H1 (cell line): ENCODE results near the gene NR1H3. TPM values are rescaled to one million over a fixed set of nuclear protein-coding genes. Genes with fewer than 3 reads are reported as not detected.

Source experiments
- CTCF ChIA-PET: fragments of 300-600 bp; sonication (Branson Sonifier 250); formaldehyde crosslinking; loops from one replicate; lab custom pipeline; 2021; ENCODE audit not compliant: partially characterized antibody; lab: Charles Lee
- POLR2A ChIA-PET: fragments of 300-600 bp; sonication (Branson Sonifier 250); formaldehyde crosslinking; loops from one replicate; lab custom pipeline; 2021; ENCODE audit warnings: inconsistent platforms; ENCODE audit not compliant: partially characterized antibody; lab: Charles Lee
- DNase-seq, 2 experiments: peaks; one replicate each; pipeline versions ENCODE4 v3.0.0 to v3.0.0-alpha.2; 2010 to 2022; ENCODE audit warnings: low spot score in 2 of 2, low read depth in 1 of 2, mixed read lengths in 1 of 2
- FAIRE-seq: peaks from 2 replicates; lab custom pipeline; 2011; peaks lifted over from hg19 to GRCh38; lab: Jason Lieb, UNC
- H2AFZ ChIP-seq: 2 replicates; pipeline ENCODE4 v1.8.1; 2012; ENCODE audit warnings: low read length, inconsistent platforms
- H2AK5ac ChIP-seq: 2 replicates; pipeline ENCODE4 v1.6.1; 2013; ENCODE audit warnings: low read depth, low read length
- H2BK120ac ChIP-seq: replicated peaks from 2 replicates; pipeline ENCODE3; 2013; ENCODE audit warnings: low read depth, low read length, inconsistent platforms
- H2BK12ac ChIP-seq: 2 replicates; pipeline ENCODE4 v1.6.1; 2013; ENCODE audit warnings: low read depth, low read length
- H2BK15ac ChIP-seq: 2 replicates; pipeline ENCODE4 v1.6.1; 2013; ENCODE audit warnings: low read length
- H2BK20ac ChIP-seq: 2 replicates; pipeline ENCODE4 v1.6.1; 2013; ENCODE audit warnings: low read length
- H2BK5ac ChIP-seq: 2 replicates; pipeline ENCODE4 v1.6.1; 2013; ENCODE audit warnings: low read depth, low read length
- H3K14ac ChIP-seq: 2 replicates; pipeline ENCODE4 v1.6.1; 2013; ENCODE audit warnings: inconsistent platforms; ENCODE audit not compliant: insufficient read length
- H3K18ac ChIP-seq: 2 replicates; pipeline ENCODE4 v1.6.1; 2013; ENCODE audit warnings: low read length; ENCODE audit errors: extremely low read depth
- H3K23ac ChIP-seq: 2 replicates; pipeline ENCODE4 v1.6.1; 2013; ENCODE audit warnings: inconsistent platforms; ENCODE audit not compliant: insufficient read length
- H3K23me2 ChIP-seq: 2 replicates; pipeline ENCODE4 v1.6.1; 2013; ENCODE audit warnings: low read depth, low read length
- H3K27ac ChIP-seq: 2 replicates; pipeline ENCODE4 v1.6.1; 2011; ENCODE audit warnings: low read depth, low read length, inconsistent platforms
- H3K27me3 ChIP-seq, 4 experiments: replicated peaks in 1 of 4; 1 replicate in 1 of 4; 2 replicates in 3 of 4; pipeline versions ENCODE4 v1.6.1 to v1.8.1; 2011 to 2013; ENCODE audit warnings: low read length in 3 of 4, mild to moderate bottlenecking in 3 of 4, inconsistent platforms in 2 of 4, mixed read lengths in 2 of 4, moderate library complexity in 1 of 4; ENCODE audit not compliant: control insufficient read depth in 3 of 4, insufficient read depth in 3 of 4; ENCODE audit errors: extremely low read depth in 1 of 4
- H3K36me3 ChIP-seq, 4 experiments: 2 replicates each; pipeline versions ENCODE4 v1.6.1 to v1.8.1; 2011 to 2013; ENCODE audit warnings: mild to moderate bottlenecking in 4 of 4, low read length in 3 of 4, moderate library complexity in 2 of 4, control low read depth in 1 of 4, inconsistent platforms in 1 of 4; ENCODE audit not compliant: insufficient read depth in 4 of 4, control insufficient read depth in 2 of 4
- H3K4ac ChIP-seq: replicated peaks from 2 replicates; pipeline ENCODE3; 2013; ENCODE audit warnings: low read length, low read depth, mixed read lengths, inconsistent platforms; ENCODE audit not compliant: insufficient read length
- H3K4me1 ChIP-seq, 4 experiments: replicated peaks in 1 of 4; 1 replicate in 1 of 4; 2 replicates in 3 of 4; pipeline versions ENCODE4 v1.6.1 to v1.8.1; 2011 to 2013; ENCODE audit warnings: low read length in 3 of 4, inconsistent platforms in 2 of 4, mixed read lengths in 1 of 4; ENCODE audit not compliant: insufficient read depth in 4 of 4, control insufficient read depth in 3 of 4
- H3K4me2 ChIP-seq, 2 experiments: 2 replicates each; pipeline versions ENCODE4 v1.6.1 to v1.8.1; 2011 to 2013; ENCODE audit warnings: low read depth in 2 of 2, low read length in 2 of 2, control low read depth in 1 of 2, inconsistent platforms in 1 of 2, mild to moderate bottlenecking in 1 of 2; ENCODE audit not compliant: insufficient read depth in 1 of 2
- H3K4me3 ChIP-seq, 4 experiments: fragments of 200-600, 300-600 bp in 1 of 4; sonication (generic), shearing (Covaris generic), sonication (Bioruptor Twin) in 1 of 4; 2 replicates each; pipeline versions ENCODE4 v1.5.1 to v1.8.1; 2011 to 2016; ENCODE audit warnings: low read length in 4 of 4, low read depth in 3 of 4, control low read depth in 2 of 4, inconsistent platforms in 2 of 4, mild to moderate bottlenecking in 2 of 4, mixed read lengths in 1 of 4, moderate library complexity in 1 of 4; ENCODE audit not compliant: insufficient read depth in 2 of 4; ENCODE audit errors: extremely low read depth in 1 of 4
- H3K56ac ChIP-seq: replicated peaks from 2 replicates; pipeline ENCODE3; 2013; ENCODE audit warnings: low read depth, mild to moderate bottlenecking, mixed read lengths, low read length, inconsistent platforms; ENCODE audit not compliant: insufficient read length
- H3K79me1 ChIP-seq: 2 replicates; pipeline ENCODE4 v1.6.1; 2013; ENCODE audit warnings: low read depth, low read length, control low read depth
- H3K79me2 ChIP-seq, 2 experiments: 2 replicates each; pipeline versions ENCODE4 v1.6.1 to v1.8.1; 2012 to 2013; ENCODE audit warnings: low read length in 2 of 2, mild to moderate bottlenecking in 2 of 2, inconsistent platforms in 1 of 2; ENCODE audit not compliant: insufficient read depth in 2 of 2, control insufficient read depth in 1 of 2
- H3K9ac ChIP-seq, 4 experiments: replicated peaks in 1 of 4; 1 replicate in 1 of 4; 2 replicates in 3 of 4; pipeline versions ENCODE4 v1.6.1 to v1.8.1; 2011 to 2013; ENCODE audit warnings: low read depth in 3 of 4, low read length in 3 of 4, control low read depth in 2 of 4, mild to moderate bottlenecking in 2 of 4, moderate library complexity in 2 of 4, inconsistent platforms in 1 of 4; ENCODE audit errors: extremely low read depth in 1 of 4
- H3K9me3 ChIP-seq, 2 experiments: 2 replicates each; pipeline versions ENCODE4 v1.6.1 to v1.8.1; 2012 to 2013; ENCODE audit warnings: mild to moderate bottlenecking in 2 of 2, moderate library complexity in 2 of 2, control low read depth in 1 of 2, inconsistent platforms in 1 of 2, low read depth in 1 of 2, low read length in 1 of 2, mixed read lengths in 1 of 2; ENCODE audit not compliant: insufficient read depth in 2 of 2
- H4K20me1 ChIP-seq, 2 experiments: replicated peaks in 1 of 2; 2 replicates each; pipeline versions ENCODE3 to v1.8.1; 2011 to 2013; ENCODE audit warnings: inconsistent platforms in 2 of 2, low read length in 2 of 2, mild to moderate bottlenecking in 1 of 2; ENCODE audit not compliant: insufficient read depth in 2 of 2, control insufficient read depth in 1 of 2
- H4K5ac ChIP-seq: 2 replicates; pipeline ENCODE4 v1.6.1; 2013; ENCODE audit warnings: low read length, low read depth, mixed read lengths, inconsistent platforms; ENCODE audit not compliant: insufficient read length
- H4K8ac ChIP-seq: 2 replicates; pipeline ENCODE4 v1.8.0; 2013; ENCODE audit warnings: mild to moderate bottlenecking, moderate library complexity, low read length, inconsistent platforms; ENCODE audit not compliant: insufficient read depth; ENCODE audit errors: extremely low read depth
- H4K91ac ChIP-seq: replicated peaks from 2 replicates; pipeline ENCODE3; 2013; ENCODE audit warnings: low read length, mixed read lengths, inconsistent platforms; ENCODE audit not compliant: insufficient read length
- EP300 ChIP-seq, 2 experiments: IDR thresholded peaks; 1 replicate in 1 of 2; 2 replicates in 1 of 2; pipeline ENCODE4 v1.6.1; 2011 to 2012; ENCODE audit warnings: low read depth in 2 of 2, low read length in 2 of 2, mild to moderate bottlenecking in 2 of 2, borderline replicate concordance in 1 of 2, inconsistent platforms in 1 of 2, moderate library complexity in 1 of 2
- JUND ChIP-seq: IDR thresholded peaks from 2 replicates; pipeline ENCODE4 v1.6.1; 2011; ENCODE audit warnings: mild to moderate bottlenecking, improper control_type of control experiment, low read length
- RXRA ChIP-seq: IDR thresholded peaks from 2 replicates; pipeline ENCODE4 v1.6.1; 2011; ENCODE audit warnings: low read depth, mild to moderate bottlenecking, low read length, moderate library complexity; ENCODE audit not compliant: insufficient read depth
- SRF ChIP-seq: IDR thresholded peaks from 2 replicates; pipeline ENCODE4 v1.6.1; 2011; ENCODE audit warnings: mild to moderate bottlenecking, low read depth, low read length, moderate library complexity
- TAF7 ChIP-seq: optimal IDR thresholded peaks from 2 replicates; pipeline ENCODE3; 2011; ENCODE audit warnings: low read depth, mild to moderate bottlenecking, inconsistent platforms, low read length, moderate library complexity, borderline replicate concordance
- WGBS, 2 experiments: shearing (Covaris generic) in 1 of 2; methylation state at CpG; one replicate each; pipeline versions ENCODE4 v1.1.6 to v1.1.7; 2013 to 2015; ENCODE audit warnings: low lambda C conversion rate in 2 of 2, mixed read lengths in 2 of 2, inconsistent platforms in 1 of 2, low coverage in 1 of 2, missing lambda C conversion rate in 1 of 2; ENCODE audit not compliant: insufficient replicate concordance in 2 of 2, insufficient coverage in 1 of 2, insufficient read length in 1 of 2; ENCODE audit errors: extremely low coverage in 1 of 2, missing lambda C conversion rate in 1 of 2; 5-methylcytosine and 5-hydroxymethylcytosine counted together
- polyA plus RNA-seq, 7 experiments: library from polyadenylated mRNA; depleted of rRNA in 3 of 7; stranded (reverse) in 5 of 7; unstranded in 2 of 7; fragments of >200 nt in 5 of 7; fragments of 200-250 nt in 2 of 7; gene quantifications; 1 replicate in 5 of 7; 2 replicates in 1 of 7; 4 replicates in 1 of 7; pipeline versions ENCODE4 v1.2.1 to v1.2.3, GENCODE V29; 2011 to 2013; ENCODE audit warnings: missing spikeins in 2 of 7, mixed read lengths in 2 of 7
- total RNA-seq: library from RNA; stranded (reverse); fragmentation: NEBNext Ultra II Directional; extraction: Animal tissue kit (Norgen Biotek cat#: 25700); gene quantifications from 2 replicates; pipeline ENCODE4 v1.2.1, GENCODE V29; 2021
- TF ChIP-seq, protein P1 (sequence below): IDR thresholded peaks from 2 replicates; pipeline ENCODE4 v1.6.1; 2012; ENCODE audit warnings: low read length, inconsistent platforms

The NR1H3 gene
- total and polyA plus RNA-seq, 2 of the 8 experiments (the other 6 are each of a cell fraction or from before 2014, with no cell fraction given) = 19.9 to 42.1 TPM

DNA sequence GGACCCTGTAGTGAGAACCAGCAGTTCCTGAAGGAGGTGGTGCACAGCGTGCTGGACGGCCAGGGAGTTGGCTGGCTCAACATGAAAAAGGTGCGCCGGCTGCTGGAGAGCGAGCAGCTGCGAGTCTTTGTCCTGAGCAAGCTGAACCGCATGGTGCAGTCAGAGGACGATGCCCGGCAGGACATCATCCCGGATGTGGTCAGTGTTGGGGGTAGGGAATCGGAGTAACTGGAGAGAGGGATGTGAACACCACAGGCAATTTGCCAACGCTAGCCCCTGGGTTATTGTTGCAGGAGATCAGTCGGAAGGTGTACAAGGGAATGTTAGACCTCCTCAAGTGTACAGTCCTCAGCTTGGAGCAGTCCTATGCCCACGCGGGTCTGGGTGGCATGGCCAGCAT is 32.1 kb downstream of the NR1H3 start:
- peaks cover 23 to 64% (median 48%) of the 10 kb centered on the region in 4 experiments for H3K36me3 ChIP-seq
- H3K18ac ChIP-seq = no peak overlapping the region
- H2BK15ac ChIP-seq = no peak overlapping the region
- no peak overlapping the region for H3K23ac ChIP-seq
- DNase-seq = no peak
- H3K27me3 ChIP-seq = no peaks in the 10 kb centered on the region
- no peaks in the 10 kb centered on the region for H3K9me3 ChIP-seq
- H3K4me1 ChIP-seq = no peaks in the 10 kb centered on the region
- no peaks in the 10 kb centered on the region for H3K79me2 ChIP-seq
- no peaks in the 10 kb centered on the region for H3K23me2 ChIP-seq
- no peak overlapping the region for H2AFZ ChIP-seq
- no peak overlapping the region for H4K8ac ChIP-seq
- ChIA-PET POLR2A (interaction anchor here (1.2 to 1.4 kb wide), 2 partner anchors 9 to 10 kb away, joined by 3 read pairs; no protein-coding TSS in a partner anchor), CTCF (interaction anchor here (0.7 to 1.3 kb wide), 3 partner anchors 32 to 55 kb away, joined by 3 to 4 read pairs (median 3); partner anchors contain the start of gene ACP2)
- WGBS, 2 experiments = 90% methylated on average over 15 of the region's 15 CpGs; no CpG with 5 or more reads in 1 of the 2 experiments
- no peaks in the 10 kb centered on the region for H3K79me1 ChIP-seq
- no peak overlapping the region for H4K5ac ChIP-seq
- H3K14ac ChIP-seq = no peak overlapping the region
- no peak overlapping the region for H3K4ac ChIP-seq
- H3K27ac ChIP-seq = no peak overlapping the region
- H2BK20ac ChIP-seq = no peak overlapping the region
- TF ChIP-seq TAF7 = no peak
- TF ChIP-seq SRF = no peak
- no peak for TF ChIP-seq JUND
- TF ChIP-seq, protein P1, sequence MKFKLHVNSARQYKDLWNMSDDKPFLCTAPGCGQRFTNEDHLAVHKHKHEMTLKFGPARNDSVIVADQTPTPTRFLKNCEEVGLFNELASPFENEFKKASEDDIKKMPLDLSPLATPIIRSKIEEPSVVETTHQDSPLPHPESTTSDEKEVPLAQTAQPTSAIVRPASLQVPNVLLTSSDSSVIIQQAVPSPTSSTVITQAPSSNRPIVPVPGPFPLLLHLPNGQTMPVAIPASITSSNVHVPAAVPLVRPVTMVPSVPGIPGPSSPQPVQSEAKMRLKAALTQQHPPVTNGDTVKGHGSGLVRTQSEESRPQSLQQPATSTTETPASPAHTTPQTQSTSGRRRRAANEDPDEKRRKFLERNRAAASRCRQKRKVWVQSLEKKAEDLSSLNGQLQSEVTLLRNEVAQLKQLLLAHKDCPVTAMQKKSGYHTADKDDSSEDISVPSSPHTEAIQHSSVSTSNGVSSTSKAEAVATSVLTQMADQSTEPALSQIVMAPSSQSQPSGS = no peak
- TF ChIP-seq EP300 (IDR thresholded peaks at IDR 0.05; ENCODE audit: borderline replicate concordance in 1 of 2, low read depth in 2 of 2, low read length in 2 of 2) = no peak
- no peak for TF ChIP-seq RXRA
- H4K91ac ChIP-seq = no peak overlapping the region
- H2AK5ac ChIP-seq = no peak overlapping the region
- no peak overlapping the region for H3K4me3 ChIP-seq
- H2BK120ac ChIP-seq = no peak overlapping the region
- H3K9ac ChIP-seq = no peak overlapping the region
- FAIRE-seq = no peak
- no peak overlapping the region for H3K56ac ChIP-seq
- H3K4me2 ChIP-seq = no peak overlapping the region
- no peak overlapping the region for H2BK12ac ChIP-seq
- H4K20me1 ChIP-seq = peaks cover 2 to 5% of the 10 kb centered on the region in 2 experiments
- H2BK5ac ChIP-seq = no peak overlapping the region
